Heart left ventricle (tissue), 13 donors: Measurements from ENCODE around the gene PTPN9.
A peak's percentile ranks its signal among the peaks of the same experiment; 100 is the strongest.

ENCODE experiments used
- CTCF ChIP-seq, 12 donors: fragments of 200-600 bp; sonication (generic) in 4 of 12; IDR thresholded peaks; one replicate each; pipeline versions ENCODE4 v1.5.0 to v1.8.0; 2018 to 2022; ENCODE audit warnings: antibody characterized with exemption in 12 of 12, mild to moderate bottlenecking in 5 of 12
- POLR2A ChIP-seq, 2 donors: fragments of 450-650 bp; IDR thresholded peaks; one replicate each; pipeline ENCODE4 v1.6.1; 2017; ENCODE audit warnings: antibody characterized with exemption in 2 of 2, mild to moderate bottlenecking in 2 of 2, moderate library complexity in 2 of 2
- donor health status: ischemic (EF 13 %, LVEDD 7.1; RV severe dilation, severe dysfunction).
- donor health status: DM: no; HTN: yes; CAD: no.
- donor health status: DM: no; HTN: no; CAD: no.
- donor health status: ischemic (EF 25% LVEDD 6.9; RV normal size, moderate dysfunction).
- donor health status: ischemic (EF 25% LVEDD 5.7; RV mildly dilated, moderate dysfunction).
- donor health status: ischemic (EF 35%, LVEDD 5.7; RV mildly dilated, moderate dysfunction).
- donor health status: nonischemic (EF 11% LVEDD 7.7; RV severe dilation, severe dysfunction).
- donor health status: DM: yes; HTN: yes; CAD: no.
- donor health status: PGD.
- donor health status: ischemic (EF 29% LVEDD 5.4; RV normal size, mild dysfunction).
- donor health status: nonischemic (EF 23%, LVEDD 6.1; RV moderate dilation, normal function).

GRCh38 chr15:75620841-75621391 lies 41.8 kb upstream of the PTPN9 start:
- TF ChIP-seq CTCF (IDR thresholded peaks at IDR 0.05) = peak in 8 of 12 donors; percentile 13 to 46 (median 22)
- TF ChIP-seq POLR2A (IDR thresholded peaks at IDR 0.05) = no peak
